ENCODE measurements around the gene CAMK2G.
"Not testable (repeated sequence)": the region's sequence is repeated elsewhere in the genome, so short reads cannot be mapped to it uniquely, and the experiment has no call there.

Gene CAMK2G

DNA sequence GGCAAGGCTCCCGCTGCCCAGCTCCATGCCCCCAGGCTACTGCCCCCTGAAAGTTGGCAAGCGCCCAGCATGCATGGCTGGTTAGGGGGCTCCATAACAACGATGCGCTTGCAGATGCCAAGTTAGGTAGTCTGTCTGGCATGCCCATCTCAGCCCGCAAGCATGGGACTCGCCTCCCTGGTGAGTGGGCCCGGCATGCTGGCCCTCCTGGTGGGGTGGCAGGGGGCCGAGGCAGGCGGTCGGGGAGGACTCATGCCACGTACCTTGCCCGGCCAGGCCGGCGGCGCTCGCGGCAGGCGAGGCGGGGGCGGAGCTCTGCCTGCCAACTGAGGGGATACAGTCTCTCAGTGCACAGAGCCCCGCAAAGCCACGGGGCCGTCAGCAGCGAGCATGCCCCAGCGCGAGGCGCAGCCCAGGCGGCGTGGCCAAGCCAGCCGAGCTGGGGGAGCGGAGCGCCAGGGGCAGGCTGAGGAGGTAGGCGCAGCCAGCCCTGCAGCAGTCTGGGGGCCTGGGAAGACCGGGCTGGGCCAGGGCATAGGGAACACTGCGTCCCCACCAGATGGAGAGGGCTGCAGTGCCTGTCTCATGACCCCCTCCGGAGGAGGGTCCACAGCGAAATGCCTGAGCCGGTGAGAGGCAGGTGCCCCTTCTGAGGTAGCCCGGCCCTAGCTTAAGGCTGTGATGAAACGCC, 34.9 kb downstream of the CAMK2G start:
- no peak for TF ChIP-seq ZNF274 (IDR thresholded peaks at IDR 0.05; ENCODE audit: low read depth, low read length)
- no peak overlapping the region for H3K4me3 ChIP-seq (ENCODE audit: low read length)

DNA sequence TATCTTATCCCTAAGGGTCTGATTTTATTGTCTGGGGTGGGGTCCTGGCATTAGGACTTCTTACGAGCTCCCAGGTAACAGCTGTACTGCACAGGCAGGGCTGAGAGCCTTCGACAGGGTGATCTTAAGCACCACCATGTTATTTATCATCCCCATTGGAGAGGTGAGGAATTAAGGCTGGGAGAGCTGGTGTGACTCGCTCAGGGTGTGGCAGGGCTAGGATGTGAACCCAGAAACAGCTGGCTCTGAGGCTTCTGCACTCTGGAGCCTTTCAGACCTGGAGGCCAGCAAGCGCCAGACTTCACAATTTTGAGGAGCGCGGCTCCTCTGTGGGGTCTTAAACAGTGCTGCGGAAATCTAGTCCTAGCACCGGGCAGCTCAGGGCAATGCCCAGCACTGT, 35.5 kb downstream of the CAMK2G start:
- no peak overlapping the region for H3K4me3 ChIP-seq (ENCODE audit: low read length)
- no peak for TF ChIP-seq ZNF274 (IDR thresholded peaks at IDR 0.05; ENCODE audit: low read depth, low read length)

DNA sequence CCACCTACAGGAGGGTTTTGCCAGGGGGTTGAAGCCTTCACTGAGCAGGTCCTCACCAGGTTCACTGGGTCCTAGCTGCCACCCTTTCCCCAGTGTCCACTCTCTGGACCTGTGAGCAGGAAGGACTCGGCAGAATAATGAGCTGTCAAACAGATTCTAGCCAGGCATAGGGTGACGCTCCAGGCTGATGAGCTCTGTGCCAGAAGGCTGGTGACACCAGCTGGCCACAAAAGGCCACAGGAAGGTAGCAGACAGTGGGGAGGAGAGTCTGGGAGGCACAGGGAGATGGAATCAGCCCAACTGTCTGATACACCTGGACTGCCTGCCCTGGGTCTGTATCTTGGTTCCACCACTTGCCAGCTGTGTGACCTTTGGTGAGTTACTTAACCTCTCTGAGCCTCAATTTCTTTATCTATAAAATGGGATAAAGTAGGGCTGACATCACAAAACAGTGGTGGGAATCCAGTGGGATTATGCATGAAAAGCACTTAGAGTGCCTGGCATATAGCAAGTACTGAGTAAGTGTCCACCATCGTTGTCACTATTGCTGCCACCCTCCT, 36.3 kb downstream of the CAMK2G start:
- TF ChIP-seq ZNF274 (IDR thresholded peaks at IDR 0.05; ENCODE audit: low read depth, low read length), result no peak
- no peak overlapping the region for H3K4me3 ChIP-seq (ENCODE audit: low read length)

DNA sequence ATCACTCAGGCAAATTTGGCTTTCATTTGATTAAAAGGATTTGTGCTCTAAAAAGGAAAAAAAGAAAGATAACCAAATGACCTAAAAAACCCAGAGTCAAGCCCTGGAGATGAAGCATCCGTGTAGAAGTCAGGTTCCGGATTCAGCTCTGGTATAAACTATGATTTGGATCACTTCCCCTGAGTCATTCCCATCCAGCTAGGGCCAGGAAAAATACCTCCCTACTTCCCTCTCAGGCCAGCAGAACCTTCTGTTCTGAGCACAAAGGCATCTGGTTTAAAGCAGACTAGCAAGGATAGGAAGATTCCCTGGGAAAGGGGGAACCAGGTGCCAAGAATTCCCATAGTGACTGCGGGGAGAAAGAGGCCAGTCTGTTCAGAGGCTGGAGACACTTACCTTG, 37.3 kb downstream of the CAMK2G start:
- no peak for TF ChIP-seq ZNF274 (IDR thresholded peaks at IDR 0.05; ENCODE audit: low read depth, low read length)
- H3K4me3 ChIP-seq (ENCODE audit: low read length), result no peak overlapping the region

DNA sequence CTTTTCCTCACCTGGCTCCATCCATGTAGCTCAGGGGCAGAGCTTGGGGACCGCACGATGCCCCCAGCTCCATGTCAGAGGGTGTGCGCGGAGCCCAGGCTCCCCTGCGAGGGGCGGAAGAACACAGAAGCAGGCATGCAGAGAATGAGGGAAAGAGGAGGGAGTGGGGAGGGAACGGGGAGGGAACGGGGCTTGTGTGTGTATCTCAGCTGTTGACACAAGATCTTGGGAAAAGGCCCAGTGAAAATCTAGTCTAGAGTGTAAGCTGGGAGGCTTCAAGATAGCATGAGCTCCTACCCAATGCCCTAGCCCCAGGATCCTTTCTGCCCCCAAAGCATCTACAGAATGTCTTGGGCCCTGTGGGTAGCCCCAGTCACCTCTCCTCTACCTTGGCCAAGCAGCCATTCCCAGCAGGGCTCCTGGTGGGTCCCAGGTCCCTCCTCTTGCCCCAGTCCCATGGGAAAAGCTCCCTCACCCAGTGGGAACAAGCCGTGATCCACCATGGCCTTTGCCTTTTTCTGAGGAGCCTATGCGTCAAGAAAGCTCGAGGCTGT, 37.9 kb downstream of the CAMK2G start:
- no peak for TF ChIP-seq ZNF274 (IDR thresholded peaks at IDR 0.05; ENCODE audit: low read depth, low read length)
- no peak overlapping the region for H3K4me3 ChIP-seq (ENCODE audit: low read length)

DNA sequence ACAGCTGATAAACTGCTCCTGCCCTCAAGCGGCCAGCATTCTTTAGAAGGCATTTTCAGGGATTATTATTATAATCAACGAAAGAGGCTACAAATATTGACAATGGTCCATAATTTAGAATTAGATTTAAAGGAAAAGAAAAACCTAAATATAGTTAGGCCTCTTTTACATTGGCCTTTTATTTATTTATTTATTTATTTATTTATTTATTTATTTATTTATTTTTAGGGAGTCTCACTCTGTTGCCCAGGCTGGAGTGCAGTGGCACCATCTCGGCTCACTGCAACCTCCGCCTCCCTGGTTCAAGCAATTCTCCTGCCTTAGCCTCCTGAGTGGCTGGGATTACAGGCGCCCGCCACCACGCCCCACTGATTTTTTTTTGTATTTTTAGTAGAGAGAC, 45.3 kb downstream of the CAMK2G start:
- not testable (repeated sequence) for H3K4me3 ChIP-seq (ENCODE audit: low read length)

DNA sequence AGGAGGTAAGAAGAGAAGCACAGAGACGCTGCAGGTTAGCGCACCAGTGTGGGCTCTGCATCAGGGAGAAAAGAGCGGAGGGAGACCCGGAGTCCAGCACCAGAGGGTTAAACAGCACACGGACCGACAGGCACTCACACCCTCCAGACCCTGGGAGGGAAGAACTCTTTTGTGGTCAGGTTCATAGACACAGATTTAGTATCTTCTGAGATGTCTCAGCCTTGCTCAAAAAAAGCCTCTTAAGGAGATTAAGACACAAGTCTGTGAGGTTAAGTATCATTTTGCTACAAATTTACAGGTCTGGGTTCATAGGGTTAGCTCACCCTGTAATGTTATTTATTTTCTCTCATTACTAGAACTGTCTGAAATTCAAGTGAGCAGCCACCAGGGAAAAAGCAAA, 46.2 kb downstream of the CAMK2G start:
- no peak overlapping the region for H3K4me3 ChIP-seq (ENCODE audit: low read length)
- TF ChIP-seq ZNF274 (IDR thresholded peaks at IDR 0.05; ENCODE audit: low read depth, low read length), result no peak

DNA sequence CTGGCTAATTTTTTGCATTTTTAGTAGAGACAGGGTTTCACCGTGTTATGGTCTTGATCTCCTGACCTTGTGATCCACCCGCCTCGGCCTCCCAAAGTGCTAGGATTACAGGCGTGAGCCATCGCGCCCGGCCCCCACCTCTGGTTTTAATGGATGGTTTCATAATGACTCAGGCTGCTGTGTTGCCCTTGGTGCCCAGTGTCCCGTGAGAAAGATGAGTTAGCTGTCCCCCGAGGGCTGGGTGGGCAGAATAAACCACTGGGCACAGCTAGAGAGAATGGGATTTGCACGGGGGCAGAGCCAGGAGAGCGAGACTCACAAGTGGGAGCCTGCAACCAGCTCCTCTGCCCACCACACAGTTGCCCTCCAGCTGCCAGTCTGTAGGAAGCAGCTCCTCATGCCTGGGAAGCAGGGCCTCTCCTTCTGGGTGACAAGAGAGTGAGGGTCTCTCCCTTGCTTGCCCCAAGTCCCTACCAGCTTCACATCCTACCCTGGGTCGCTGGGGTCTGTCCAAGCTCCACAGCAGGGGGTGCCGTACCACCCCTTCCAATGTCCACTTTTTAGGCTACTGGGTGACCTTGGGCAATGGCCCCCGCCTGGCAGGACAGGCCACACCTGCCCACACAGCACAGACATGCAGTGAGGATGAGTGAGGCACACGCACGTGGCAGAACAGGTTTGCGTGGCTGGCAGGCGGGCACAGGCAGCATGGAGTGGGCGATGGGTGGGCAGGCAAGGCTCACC, 46.8 kb downstream of the CAMK2G start:
- H3K4me3 ChIP-seq (ENCODE audit: low read length), result no peak overlapping the region
- no peak for TF ChIP-seq ZNF274 (IDR thresholded peaks at IDR 0.05; ENCODE audit: low read depth, low read length)

DNA sequence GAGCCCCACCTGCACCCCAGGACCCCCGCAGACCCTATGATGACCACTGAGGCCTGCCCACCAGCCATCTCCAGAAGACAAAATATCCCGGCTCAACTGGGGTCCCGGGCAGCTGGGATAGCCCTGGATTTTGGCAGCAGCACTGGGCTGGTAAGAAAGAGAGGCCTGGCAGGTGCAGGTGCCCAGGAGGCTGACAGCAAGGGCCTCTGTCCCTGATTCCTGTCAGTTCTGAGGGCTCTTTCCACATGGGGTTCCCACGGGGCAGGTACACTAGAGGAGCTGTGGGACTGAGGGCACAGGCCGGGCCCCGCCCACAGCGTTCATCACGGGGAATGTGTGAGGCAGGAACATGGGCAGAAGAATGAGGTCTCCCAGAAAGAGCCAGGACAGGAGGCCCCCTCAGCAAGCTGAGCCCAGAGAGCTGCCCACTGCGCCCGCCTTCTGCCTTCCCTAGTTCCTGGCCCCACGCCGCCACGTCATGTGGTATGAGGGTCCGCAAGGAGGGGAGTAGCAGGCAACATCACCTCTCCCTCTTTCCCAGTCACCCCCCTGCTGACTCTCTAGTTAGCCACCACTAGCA, 50.1 kb downstream of the CAMK2G start:
- TF ChIP-seq ZNF274 (IDR thresholded peaks at IDR 0.05; ENCODE audit: low read depth, low read length), result no peak

DNA sequence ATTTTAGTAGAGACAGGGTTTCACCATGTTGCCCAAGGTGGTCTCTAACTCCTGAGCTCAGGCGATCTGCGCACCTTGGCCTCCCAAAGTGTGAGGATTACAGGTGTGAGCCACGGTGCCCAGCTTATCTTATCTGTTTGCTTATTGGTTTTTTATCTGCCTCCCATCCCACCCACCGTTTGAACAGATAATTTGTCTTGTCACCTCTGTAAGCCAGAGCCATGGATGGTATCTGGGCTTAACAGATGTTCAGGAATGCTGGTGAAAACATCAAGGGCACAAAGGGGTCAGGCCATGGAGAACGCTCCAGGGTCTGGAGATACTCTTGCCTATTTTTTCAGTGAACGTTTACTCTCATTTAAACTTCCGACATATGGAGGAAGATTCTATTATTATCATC, 51.0 kb downstream of the CAMK2G start:
- no peak for TF ChIP-seq ZNF274 (IDR thresholded peaks at IDR 0.05; ENCODE audit: low read depth, low read length)
- no peak overlapping the region for H3K4me3 ChIP-seq (ENCODE audit: low read length)

More for the DNA sequence above, 50.1 kb downstream of the CAMK2G start:
- H3K4me3 ChIP-seq (ENCODE audit: low read length), result no peak overlapping the region

DNA sequence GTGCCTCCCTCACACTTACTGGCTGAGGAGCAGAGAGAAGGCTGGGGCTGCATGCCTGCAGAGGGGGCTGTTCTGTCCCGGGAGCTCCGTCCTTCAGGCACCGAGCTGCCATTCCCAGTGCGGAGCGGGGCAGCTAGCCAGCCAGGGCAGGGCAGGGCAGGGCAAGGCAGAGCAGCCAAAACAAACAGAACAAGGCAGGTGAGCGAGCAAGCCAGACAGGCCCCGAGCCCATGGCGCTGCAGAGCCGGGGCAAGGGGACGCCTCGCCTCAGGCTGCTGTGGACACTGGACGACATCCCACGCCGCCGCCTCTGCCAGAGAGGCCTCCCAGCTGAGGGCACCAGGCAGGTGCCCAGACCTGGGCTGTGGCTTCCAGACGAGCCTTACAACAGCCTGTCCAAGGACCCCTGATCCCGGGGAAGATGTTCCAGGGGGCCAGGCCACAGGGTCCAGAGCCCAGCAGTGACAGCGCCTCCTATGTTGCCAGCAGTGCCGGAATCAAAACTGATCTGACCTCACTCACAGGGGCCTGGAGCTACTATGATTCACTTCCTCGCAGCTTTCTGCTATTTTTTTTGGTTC, 54.8 kb downstream of the CAMK2G start:
- no peak overlapping the region for H3K4me3 ChIP-seq (ENCODE audit: low read length)
- TF ChIP-seq ZNF274 (IDR thresholded peaks at IDR 0.05; ENCODE audit: low read depth, low read length), result no peak

DNA sequence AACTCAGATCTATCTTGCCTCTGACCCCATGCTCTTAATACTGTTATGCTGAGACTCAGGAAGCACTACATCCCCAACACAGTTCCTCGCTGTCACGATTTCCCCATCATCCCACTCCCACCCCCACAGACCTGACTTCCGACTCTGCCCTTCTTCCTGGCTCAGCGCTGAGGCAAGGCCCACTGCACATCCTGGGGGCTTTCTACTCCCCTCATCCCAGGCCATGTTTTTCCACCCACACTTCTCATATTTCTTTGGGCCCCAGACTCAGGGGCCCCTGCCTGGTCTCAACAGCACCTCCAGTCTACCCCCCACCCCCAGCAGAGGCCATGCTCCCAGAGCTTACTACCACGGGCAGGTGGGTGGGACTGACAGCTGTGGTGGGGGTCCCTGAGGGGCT, 55.3 kb downstream of the CAMK2G start:
- H3K4me3 ChIP-seq (ENCODE audit: low read length), result no peak overlapping the region
- TF ChIP-seq ZNF274 (IDR thresholded peaks at IDR 0.05; ENCODE audit: low read depth, low read length), result no peak

DNA sequence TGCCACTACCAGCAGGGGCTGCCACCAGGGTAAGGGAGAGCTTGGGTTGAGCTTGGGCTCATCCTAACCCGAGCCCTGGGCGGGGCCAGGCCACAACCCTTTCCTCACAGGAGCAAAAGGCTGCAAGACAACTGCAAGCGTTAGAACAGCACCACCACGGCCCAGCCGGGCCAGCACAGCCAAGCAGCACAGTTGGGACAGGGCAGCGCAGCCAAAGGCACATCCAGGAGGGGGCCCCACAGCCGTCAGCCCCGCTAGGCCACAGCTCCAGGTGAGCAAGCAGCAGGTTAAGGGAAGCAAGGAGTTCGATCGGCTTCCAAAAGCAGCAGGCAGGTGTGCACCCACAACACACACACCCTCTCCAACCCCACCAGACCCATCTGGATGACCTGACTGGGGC, 56.0 kb downstream of the CAMK2G start:
- no peak overlapping the region for H3K4me3 ChIP-seq (ENCODE audit: low read length)
- no peak for TF ChIP-seq ZNF274 (IDR thresholded peaks at IDR 0.05; ENCODE audit: low read depth, low read length)

DNA sequence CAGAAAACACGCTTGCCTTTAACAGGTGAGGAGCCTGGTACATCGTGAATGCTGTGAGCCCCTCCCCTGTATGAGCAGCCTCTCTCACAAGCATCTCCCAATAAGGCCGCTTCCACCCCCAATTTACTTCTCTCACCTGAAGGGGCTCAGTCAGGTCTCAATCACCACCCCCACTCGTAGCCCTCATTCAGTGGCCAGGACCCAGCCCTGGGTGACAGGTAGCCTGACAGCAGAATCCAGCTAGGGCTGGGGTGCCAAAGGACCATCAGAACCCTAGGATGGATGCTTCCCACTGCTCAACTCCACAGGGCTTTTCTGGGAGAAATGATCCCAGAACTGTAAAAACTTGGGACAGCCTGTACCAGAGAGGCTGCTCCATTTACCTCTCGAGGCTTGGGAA, 56.5 kb downstream of the CAMK2G start:
- no peak overlapping the region for H3K4me3 ChIP-seq (ENCODE audit: low read length)
- TF ChIP-seq ZNF274 (IDR thresholded peaks at IDR 0.05; ENCODE audit: low read depth, low read length), result no peak
